GM18520 (cell line): Measurements from ENCODE around the gene CSH1.
"Not testable (repeated sequence)": the region's sequence is repeated elsewhere in the genome, so short reads cannot be mapped to it uniquely, and the experiment has no call there.

Source experiments
- ATAC-seq: cut with Tn5 transposase; IDR thresholded peaks from one replicate; pipeline ENCODE4 v1.9.1; 2021; ENCODE audit not compliant: unreplicated experiment

CSH1 gene

DNA sequence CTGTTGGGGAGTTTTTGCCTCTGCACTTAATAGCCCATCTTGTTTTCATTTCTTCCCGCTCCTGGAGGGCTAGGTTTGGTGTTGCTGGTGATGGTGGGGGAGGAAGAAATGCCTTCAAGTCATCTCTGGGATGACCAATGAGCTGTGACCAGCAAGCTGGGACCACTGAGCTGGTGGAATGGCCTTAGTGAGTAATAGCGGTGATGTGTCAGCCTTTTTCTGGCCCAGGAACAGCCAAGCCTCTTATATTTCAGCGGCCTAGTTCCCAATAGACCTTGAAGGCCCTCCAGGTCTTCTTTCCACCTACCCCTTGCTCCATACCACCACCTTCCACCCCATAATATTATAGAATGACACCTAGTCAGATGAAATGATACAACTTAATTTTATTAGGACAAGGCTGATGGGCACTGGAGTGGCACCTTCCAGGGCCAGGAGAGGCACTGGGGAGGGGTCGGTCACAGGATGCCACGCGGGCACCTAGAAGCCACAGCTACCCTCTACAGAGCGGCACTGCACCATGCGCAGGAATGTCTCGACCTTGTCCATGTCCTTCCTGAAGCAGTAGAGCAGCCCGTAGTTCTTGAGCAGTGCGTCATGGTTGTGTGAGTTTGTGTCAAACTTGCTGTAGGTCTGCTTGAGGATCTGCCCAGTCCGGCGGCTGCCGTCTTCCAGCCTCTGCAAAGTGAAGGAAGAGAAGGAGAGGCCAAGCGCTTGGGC, 24.6 kb downstream of the CSH1 start:
- ATAC-seq = not testable (repeated sequence)

DNA sequence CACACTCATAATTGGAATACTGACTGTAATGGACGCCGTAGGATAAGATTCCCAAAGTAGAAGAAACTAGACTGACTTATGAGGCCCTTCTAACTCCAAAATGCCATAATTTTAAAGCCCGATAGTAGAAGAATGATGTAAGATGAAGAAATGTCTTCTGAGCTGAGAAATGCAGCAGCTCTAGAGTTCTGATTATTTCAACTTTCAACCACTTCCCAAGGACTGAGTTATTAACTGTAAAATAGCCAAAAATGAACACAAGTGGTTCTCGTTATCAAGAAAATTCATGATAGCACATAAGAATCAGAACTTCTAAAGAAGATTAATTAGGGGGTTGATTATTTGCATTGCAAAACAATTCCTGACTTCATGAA, 26.1 kb downstream of the CSH1 start:
- not testable (repeated sequence) for ATAC-seq

DNA sequence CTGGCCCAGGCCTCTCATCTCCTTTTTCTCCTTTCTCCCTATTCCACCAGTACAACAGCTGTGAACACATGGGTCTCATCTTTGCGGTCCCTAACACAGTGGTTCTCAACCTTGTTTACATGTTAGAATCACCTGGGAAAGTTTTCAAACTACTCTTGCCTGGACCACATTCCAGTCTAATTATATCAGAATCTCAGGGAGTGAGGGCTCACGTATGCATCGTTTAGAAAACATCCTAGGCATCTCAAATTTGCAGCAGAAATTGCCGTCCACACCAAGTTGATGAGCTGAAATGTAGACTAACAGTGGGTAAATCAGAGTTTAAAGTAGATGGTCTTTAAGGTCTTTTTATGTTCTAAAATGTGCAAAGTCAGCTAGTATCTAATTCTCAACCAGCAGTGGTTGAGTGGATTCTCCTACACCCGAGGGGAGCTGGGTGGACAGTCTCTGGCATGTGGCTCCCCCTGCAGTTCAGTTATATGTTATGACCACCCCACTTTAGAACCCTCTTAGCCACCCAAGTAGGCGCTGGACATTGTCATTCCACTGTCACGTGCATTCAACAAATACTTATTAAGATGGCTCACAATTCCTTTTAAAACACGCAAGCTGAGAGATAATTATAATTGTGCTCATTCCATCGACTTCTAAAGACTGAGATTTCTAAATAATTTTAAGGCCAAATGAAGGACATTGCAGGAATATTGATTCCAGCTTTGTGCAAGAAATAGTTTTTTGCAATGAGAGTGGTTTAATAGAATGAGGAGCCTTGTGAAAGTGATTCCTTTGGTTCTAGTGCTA, 26.7 kb downstream of the CSH1 start:
- not testable (repeated sequence) for ATAC-seq

DNA sequence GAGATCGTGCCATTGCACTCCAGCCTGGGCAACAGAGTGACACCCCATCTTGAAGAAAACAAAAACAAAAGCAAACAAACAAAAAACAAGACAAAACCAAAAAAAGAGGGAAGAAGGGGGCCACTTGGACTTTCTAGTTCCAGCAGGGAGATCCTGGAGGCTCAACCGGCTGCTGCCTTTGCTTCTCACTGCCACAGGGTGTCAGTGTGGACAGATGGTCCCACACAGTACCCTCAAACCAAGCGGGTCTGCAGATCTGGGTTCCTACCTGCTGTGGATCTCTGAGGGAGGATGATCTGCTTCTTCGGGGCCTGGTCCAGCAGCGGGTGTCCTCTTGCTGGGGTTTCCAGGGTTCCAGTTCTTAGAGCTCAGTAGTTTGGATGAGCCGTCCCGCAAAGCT, 29.7 kb downstream of the CSH1 start:
- ATAC-seq = not testable (repeated sequence)

DNA sequence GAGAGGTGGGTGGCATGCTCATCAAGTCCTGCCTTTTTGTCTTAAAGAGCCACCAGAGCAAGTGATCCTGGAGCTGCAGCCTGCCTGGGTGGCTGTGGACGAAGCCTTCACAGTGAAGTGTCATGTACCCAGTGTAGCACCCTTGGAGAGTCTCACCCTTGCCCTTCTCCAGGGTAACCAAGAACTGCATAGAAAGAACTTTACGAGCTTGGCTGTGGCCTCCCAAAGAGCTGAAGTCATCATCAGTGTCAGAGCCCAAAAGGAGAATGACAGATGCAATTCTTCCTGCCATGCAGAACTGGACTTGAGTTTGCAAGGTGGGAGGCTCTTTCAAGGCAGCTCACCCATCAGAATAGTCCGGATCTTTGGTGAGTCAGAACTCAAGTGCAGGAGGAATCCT, 37.1 kb downstream of the CSH1 start:
- no peak for ATAC-seq

DNA sequence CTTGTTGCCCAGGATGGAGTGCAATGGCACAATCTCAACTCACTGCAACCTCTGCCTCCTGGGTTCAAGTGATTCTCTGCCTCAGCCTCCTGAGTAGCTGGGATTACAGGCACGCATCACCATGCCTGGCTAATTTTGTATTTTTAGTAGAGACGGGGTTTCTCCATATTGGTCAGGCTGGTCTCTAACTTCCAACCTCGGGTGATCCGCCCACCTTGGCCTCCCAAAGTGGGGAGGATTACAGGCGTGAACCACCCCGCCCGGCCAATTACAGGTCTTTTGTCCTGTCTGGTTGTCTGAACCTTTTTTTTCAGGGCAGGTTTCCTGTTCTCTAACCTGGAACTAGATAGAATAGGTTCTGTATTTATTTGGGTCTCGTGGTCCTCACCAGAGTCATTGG, 39.9 kb downstream of the CSH1 start:
- not testable (repeated sequence) for ATAC-seq

DNA sequence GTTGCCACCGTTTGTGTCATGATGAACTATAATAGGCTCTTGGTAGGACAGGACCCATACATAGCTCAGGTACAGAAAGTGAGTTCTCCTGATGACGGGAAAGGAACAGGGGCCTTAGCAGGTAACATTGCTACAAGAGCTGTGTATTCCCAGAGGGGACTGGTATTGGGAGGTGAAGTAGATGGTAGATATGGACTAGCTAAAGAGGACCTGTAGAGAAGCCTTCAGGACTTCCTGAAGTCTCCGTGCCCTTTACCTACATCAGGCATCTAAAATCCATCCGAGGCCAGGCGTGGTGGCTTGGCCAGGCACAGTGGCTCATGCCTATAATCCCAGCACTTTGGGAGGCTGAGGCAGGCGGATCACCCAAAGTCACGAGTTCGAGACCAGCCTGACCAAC, 41.2 kb downstream of the CSH1 start:
- no peak for ATAC-seq

DNA sequence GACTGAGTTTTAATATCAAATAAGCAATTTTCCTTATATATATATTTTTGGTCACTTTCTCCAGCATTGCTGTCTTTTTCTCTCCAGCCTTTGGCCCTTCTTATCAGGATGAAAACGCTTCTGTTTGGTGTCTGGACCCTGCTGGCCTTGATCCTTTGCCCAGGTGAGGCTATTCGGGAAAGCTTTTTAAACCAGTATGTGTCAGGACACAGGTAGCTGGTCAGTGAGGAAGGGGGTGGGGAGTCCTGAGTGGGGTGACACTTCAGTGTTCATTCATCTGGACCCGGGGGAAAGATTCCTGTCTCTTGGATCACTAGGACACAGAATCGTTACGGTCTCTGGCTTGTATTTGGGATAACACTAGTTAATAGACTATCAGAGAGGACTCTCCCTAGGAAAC, 41.7 kb downstream of the CSH1 start:
- ATAC-seq = no peak

DNA sequence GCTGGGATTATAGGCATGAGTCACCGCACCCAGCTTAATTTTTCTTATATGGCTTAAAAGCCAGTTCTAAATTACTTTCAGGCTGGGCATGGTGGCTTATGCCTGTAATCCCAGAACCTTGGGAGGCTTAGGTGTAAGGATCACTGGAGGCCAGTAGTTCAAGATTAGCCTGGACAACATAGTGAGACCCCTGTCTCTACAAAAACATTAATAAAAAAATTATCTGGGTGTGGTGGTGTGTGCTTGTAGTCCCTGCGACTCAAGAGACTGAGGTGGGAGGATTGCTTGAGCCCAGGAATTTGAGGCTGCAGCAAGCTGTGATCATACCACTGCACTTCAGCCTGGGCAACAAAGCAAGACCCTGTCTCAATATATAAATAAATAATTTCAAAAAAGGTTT, 43.1 kb downstream of the CSH1 start:
- ATAC-seq = no peak

DNA sequence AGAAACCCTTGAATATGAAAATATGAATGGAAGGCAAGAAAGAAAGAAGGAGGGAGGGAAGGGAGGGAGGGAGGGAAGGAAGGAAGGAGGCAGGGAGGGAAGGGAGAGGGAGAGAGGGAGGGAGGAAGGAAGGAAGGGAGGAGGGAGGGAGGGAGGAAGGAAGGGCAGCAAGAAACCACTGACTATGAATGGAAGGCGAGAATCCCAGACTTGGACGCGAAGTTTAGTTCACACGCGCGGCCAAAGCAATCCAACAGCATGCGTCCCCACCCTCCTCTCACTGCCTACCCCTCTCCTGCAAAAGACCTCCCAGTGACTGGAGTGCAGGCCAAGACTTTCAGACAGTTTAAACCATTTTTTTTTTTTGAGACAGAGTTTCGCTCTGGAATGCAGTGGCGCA, 46.0 kb downstream of the CSH1 start:
- ATAC-seq = no peak

DNA sequence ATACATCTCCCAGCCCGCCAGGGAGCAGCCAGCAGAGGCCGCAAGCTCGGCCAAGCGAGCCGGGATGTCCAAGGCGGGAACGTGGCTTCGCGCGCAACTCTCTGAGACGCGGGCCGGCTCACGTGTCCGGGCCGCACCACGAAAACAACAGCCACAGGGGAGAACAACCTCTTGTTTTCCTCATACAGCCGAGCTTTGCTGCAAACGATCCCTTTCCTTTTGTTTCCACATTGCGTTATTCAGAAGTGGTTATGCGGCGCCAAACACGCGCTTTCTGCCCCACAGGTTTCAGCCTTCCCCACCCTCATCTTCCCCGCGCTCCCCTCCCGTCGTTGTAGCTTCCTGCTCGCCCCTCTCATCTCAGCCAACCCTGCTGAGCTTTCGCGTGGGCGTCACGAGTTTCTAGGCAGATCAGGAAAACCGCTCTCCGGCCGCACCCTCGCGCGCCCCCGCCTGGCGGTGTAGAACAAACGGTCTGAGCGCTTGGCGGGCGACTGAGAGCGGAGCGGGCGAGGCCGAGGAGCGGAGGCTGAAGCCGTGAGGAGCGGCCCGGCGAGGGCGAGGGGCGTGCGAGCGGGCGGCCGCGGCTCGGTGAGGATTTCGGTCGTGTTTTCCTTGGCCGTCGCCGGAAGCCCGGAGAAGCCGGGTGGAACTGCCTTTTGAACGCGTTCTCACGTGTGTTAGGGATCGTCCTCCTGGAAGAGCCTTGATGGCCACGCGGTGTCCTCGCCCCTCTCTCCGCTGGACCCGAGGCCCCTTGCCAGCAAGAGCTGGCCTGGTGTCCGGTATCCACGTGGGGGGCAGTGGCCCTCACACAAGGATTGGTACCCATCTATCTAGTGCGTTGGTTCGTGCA, 47.3 kb downstream of the CSH1 start:
- ATAC-seq = peak; percentile 50

DNA sequence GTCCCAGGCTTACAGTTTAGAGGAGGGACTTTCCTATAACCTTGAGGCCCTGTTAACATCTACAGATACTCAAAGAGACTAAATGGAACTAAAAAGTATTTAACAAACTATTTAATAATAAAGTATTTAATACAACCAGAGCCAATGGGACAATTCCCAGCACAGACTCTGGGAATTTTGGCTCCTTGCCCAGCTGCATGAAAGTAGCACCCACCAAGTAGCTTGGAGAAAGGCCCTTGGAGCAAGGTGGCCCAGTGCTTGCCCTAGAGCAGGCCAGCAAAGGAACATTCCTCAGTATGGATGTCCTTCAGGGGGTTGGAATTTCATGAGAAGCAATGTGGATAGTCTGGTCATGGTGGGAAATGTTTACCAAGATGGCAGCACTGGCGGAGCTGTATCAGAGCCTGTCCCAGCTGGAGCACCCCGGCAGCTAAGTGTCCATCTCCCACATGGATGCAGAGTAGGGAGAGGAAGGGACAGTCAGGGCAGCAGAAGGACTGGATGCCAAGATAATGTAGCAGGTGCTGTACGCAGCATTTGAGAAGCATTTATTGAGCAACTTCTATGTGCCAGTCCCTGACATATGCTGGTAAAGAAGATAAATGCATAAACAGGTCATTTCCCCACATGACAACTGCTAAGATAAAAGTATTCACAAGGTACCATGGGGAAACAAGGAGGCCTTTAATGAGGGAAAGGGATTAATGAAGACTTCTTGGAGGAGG, 48.7 kb downstream of the CSH1 start:
- no peak for ATAC-seq

DNA sequence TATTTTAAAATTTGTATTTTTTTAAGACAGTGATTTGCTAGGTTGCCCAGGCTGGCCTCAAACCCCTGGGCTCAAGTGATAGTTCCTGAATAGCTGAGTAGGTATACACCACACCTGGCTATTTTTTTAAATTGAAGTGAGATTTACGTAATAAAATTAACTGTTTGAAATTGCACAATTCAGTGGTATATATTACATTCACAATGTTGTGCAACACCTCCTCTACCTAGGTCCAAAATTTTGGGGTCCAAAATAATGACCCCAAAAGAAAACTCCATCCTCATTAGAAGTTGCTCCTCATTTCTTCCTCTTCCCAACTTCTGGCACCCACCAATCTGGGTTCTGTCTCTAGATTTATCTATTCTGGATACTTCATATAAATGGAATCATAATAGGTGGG, 50.9 kb downstream of the CSH1 start:
- ATAC-seq = no peak
